RKO (cell line): ENCODE results near the gene RSRC2.
A peak's percentile ranks its signal among the peaks of the same experiment; 100 is the strongest.
"Not testable (repeated sequence)": the region's sequence is repeated elsewhere in the genome, so short reads cannot be mapped to it uniquely, and the experiment has no call there.

Experiments used
- DNase-seq: peaks from one replicate; pipeline ENCODE4 v3.0.0-alpha.2; 2016; ENCODE audit warnings: low spot score

The RSRC2 gene, protein sequence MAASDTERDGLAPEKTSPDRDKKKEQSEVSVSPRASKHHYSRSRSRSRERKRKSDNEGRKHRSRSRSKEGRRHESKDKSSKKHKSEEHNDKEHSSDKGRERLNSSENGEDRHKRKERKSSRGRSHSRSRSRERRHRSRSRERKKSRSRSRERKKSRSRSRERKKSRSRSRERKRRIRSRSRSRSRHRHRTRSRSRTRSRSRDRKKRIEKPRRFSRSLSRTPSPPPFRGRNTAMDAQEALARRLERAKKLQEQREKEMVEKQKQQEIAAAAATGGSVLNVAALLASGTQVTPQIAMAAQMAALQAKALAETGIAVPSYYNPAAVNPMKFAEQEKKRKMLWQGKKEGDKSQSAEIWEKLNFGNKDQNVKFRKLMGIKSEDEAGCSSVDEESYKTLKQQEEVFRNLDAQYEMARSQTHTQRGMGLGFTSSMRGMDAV

DNA sequence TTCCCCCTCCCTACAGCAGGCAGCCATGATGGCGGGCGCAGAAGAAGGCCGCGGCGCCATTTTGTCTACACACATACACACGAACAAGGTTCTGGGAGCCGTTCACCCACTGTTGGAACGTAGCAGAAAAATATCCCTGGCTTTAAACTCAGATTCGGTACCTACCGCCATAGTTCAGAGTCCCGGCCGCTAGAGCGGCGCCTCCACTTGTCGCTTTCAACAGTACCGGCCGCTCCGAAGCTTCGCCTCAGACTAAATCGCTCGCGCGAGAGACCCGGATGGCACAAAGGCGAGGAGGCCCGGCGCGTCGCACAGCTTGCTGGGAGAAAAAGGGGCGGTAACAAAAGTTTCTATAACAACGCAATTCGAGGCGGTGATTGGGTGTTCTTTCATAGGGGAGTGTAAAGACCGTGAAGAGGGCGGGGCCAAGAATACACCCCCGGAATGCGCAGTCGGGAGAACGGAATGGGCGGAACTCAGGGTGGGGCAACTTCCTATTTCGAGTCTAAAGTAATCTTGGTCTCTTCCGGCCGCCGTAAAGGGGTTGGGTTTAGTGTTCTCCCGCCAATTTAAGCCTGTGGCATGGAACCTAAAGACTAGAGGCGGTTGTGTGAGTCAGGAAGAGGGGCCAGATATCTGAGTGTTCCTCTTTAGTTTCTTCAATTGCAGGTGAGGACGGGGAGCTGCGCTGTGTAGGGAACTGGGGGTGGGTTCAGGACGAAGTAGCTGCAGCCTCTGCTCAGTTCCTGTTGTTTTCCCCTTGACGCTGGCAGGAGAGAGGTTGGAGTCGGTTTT lies at the start of gene RSRC2, which contains the start of gene KNTC1:
RSRC2 (minus strand) TSS at position 254 of the 795 bp plus-strand sequence; CDS start at position 171, 83 bp downstream.
KNTC1 (plus strand) TSS at position 567 of the 795 bp plus-strand sequence. CDS start 2,815 bp downstream, outside the sequence.
- DNase-seq: peak; percentile 99

DNA sequence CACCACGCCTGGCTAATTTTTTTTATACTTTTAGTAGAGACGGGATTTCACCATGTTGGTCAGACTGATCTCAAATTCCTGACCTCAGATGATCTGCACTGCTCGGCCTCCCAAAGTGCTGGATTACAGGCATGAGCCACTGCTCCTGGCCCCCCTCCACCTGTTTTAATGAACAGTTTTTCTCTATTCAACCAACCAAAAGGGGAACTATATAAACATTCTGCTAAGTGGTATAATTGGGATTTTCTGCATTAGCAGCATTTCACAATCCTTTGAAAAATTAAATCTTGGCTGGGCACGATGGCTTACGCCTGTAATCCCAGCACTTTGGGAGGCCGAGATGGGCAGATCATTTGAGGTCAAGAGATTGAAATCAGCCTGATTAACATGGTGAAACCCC lies 45.1 kb upstream of the RSRC2 start:
- no peak for DNase-seq

DNA sequence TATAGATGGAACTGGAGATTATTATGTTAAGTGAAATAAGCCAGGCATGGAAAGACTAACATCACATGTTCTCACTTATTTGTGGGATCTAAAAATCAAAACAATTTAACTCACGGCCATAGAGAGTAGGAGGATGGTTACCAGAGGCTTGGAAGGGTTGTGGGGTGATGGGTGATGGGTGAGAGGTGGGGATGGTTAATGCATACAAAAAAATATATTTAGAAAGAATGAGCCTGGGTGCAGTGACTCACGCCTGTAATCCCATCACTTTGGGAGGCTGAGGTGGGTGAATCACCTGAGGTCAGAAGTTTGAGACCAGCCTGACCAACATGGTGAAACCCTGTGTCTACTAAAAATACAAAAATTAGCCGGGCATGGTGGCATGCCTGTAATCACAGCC lies 43.3 kb upstream of the RSRC2 start:
- not testable (repeated sequence) for DNase-seq

DNA sequence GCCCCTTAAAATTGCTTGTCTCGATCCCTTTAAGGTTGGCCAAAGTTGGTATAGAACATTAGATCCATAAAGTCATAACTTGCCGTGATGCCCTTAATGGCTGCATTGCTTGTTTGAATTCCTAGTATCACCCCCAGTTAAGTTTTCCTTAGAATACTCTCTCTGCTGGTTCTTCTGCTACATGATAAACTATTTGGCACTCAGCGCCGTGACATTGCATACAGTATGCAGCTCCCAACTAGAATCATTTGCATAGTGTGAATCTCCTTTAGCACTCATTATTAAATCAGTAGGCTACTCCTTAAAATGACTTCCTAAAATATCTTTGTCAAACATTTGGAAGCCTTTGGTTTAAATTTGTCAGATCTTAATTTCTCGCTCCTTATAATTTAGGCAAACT lies 42.6 kb upstream of the RSRC2 start:
- DNase-seq: no peak

DNA sequence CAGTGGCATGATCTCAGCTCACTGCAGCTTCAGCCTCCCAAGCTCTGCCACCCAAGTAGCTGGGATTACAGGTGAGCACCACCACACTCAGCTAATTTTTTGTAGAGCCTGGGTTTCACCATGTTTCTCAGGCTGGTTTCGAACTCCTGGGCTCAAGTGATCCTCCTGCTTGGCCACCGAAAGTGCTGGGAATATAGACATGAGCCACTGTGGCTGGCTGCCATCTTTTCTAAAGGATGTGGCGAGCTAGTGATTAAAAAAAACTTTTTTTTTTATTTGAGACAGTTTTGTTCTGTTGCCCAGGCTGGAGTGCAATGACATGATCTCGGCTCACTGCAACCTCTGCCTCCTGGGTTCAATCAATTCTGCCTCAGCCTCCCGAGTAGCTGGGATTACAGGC lies 40.1 kb upstream of the RSRC2 start:
- DNase-seq: not testable (repeated sequence)

DNA sequence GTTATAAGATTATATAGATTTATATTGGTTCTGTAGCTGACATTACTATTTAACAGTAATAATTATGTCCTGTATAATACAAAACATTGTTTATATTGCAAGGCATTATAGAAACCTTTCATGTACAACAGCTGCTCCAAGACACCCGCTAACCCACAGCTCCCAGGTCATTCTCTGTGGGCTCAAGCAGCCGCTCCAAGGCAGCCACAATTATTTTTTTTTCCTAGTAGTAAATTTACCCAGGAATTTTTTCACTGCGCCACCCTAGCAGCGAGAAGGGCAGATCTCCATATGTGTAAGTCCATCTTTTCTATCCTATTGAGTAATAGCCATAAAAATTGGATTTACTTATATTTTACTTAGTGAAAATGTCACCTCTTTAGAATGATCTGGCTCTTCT lies 36.6 kb upstream of the RSRC2 start:
- no peak for DNase-seq

DNA sequence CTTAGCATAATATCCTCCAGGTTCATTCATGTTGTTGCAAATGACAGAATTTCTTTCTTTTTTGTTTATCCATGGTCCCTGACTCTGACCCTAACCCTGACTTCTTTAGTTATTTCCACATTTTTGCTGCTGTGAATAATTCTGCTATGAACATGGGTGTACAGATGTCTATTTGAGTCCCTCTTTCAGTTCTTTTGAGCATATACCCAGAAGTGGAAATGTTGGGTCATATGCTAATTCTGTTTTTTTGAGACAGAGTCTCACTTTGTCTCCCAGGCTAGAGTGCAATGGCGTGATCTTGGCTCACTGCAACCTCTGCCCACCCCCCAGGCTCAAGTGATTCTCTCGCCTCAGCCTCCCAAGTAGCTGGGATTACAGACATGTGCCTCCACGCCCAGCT lies 33.4 kb upstream of the RSRC2 start:
- DNase-seq: no peak

DNA sequence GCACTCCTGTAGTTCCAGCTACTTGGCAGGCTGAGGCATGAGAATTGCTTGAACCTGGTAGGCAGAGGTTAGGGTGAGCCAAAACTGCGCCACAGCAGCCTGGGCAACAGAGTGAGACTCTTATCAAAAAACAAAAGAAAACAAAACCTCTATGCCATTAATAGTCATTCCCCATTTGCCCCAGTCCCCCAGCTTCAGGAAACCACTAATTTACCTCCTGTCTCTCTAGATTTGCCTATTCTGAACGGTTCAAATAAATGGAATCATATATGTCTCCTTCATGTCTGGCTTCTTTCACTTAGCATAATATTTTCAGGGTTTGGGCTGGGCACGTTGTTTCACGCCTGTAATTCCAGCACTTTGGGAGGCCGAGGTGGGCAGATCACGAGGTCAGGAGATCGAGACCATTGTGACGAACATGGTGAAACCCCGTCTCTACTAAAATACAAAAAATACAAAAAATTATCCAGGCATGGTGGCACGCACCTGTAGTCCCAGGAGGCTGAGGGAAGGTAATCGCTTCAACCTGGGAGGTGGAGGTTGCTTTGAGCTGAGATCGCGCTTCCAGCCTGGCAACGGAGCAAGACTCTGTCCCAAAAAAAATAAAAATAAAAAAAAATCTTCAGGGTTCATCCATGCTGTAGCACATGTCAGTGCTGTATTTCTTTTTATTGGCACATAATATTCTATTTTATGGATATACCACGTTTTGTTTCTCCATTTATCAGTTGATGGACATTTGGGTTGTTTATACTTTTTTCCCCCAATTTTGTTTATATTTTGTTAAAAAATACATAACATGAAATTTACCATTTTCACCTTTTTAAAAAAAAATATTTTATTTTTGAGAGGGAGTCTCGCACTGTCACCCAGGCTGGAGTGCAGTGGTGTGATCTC lies 32.3 kb upstream of the RSRC2 start:
- no peak for DNase-seq

DNA sequence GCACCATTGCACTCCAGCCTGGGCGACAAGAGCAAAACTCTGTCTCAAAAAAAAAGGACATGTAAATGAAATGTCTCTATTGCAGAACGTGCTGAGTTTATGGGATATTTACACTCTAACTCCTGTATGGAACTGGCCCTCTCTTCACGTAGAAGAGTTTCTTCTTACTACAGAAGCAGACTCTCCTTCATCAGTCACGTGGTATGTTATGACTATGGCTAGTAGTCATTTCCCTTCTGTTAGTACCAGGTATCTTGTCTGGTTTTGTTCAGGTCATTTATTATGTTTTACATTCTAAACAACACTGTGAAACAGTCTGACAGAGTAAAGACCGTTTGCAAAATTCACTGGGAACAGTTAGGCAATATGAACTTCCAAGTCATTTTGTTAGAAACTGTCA lies 20.6 kb upstream of the RSRC2 start:
- DNase-seq: no peak

DNA sequence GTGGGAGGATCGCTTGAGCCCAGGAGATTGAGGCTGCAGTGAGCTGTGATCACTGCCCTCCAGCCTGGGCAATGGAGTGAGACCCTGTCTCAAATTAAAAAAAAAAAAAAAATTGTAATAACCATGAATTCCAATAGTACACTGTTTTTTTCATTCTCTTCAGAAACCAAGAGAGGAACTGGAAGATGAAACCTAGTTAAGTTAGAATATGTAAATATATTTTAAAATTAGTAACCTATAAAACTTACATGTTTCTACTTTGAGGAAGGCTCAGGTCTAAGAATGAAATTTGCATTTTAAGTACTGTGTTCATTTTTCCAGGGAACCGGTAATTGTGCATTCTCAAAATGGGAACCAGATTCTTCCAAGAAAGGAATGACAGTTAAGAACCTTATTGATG lies 19.1 kb upstream of the RSRC2 start:
- no peak for DNase-seq

DNA sequence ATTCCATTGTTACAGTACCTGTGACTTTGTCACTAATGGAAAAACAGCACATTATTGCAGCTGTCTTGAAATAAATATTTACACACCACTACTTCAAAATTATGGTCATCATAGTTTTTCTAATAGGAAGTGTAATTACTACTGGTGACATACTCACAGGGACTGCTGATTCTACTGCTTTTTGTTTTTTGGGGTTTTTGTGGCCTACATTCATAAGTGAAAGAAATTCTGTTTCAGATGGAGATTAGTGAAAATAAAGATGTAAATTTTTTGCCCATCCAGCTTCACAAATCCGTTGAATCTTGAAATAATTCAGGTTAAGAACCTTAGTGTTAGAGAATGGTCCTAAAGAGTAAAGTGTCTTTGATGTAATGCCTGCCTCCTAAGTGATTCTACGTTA lies 17.8 kb upstream of the RSRC2 start:
- no peak for DNase-seq

DNA sequence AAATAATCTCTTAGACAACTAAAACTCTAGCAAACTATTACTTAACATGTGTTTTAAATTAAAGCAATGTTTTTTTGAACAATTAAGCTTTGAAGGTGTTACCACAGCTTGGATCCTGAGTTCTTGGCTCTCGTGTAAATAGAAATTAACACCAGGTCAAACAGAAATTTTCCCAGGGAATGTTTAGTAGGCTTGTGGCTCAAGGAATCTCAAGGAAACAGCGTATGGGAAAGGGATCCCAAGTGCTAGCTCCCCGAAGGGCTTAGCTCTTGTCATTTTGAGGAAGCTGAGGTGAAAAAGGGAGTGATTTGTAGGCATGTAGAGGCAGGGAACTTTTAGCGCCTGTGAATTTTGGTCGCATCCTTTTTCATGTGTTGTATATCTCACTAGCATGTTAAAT lies 11.8 kb upstream of the RSRC2 start:
- no peak for DNase-seq

DNA sequence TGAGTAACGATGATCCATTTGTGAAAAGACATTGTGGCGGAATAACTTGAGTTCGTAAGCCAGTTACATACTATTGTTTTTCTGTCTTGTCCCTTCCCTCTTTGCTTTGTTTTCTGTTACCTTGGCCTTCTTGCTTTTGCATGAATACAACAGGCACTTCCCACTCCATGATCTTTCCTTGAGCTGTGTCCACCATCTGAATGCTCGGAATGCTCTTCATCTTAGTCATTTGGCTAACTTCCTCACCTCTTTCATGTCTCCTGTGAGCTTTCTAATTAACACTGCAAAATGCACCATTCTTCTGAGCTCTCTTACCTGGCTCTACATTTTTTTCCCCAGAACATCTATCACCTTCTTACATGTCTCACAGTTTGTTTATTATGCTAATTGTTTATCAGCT lies 10.3 kb upstream of the RSRC2 start:
- no peak for DNase-seq

DNA sequence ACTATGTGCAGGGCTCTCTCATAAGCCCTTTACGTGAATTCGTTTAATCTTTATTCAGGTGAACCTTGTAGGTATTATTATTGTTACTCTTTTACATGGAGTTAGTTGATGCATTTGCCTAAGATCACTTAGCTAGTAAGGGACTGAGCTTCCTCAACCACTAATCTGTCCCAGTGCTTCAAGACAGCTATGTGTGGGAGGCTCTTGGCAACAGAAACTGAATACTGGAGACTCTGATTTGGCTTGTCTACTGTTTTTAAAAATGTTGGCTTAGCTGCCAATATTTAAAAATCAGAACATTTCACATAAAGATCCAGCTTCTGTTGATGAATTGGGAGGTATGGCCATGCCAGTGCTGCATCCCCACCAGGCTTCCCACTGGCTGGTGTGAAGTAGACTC lies 7.1 kb upstream of the RSRC2 start:
- no peak for DNase-seq

DNA sequence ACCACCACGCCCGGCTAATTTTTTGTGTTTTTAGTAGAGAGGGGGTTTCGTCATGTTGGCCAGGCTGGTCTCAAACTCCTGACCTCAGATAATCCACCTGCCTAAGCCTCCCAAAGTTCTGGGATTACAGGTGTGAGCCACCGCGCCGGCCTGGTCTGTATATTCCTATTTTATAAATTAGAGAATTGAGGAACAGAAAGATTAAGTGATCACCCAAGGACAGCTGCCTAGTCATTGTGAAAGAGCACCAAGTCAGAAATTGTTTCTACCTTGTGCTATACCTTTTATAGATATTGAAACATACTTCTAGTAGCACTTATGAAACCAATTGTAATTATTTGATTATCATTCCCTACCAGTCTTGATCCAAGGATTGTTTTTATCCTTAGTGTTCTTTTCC lies 2.3 kb upstream of the RSRC2 start:
- DNase-seq: no peak

DNA sequence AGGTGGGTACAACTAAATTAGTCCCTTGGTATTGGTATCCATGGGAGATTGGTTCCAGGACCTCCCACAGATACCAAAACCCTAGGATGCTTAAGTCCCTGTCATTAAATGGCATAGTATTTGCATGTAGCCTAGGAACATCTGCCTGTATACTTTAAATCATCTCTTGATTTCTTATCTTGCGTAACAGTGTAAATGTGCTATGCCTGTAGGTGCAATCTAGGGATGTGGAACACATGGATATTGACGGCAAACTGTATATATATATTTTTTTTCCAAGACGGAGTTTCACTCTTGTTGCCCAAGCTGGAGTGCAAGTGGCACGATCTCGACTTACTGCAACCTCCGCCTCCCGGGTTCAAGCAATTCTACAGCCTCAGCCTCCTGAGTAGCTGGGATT lies 1.8 kb upstream of the RSRC2 start:
- DNase-seq: no peak

DNA sequence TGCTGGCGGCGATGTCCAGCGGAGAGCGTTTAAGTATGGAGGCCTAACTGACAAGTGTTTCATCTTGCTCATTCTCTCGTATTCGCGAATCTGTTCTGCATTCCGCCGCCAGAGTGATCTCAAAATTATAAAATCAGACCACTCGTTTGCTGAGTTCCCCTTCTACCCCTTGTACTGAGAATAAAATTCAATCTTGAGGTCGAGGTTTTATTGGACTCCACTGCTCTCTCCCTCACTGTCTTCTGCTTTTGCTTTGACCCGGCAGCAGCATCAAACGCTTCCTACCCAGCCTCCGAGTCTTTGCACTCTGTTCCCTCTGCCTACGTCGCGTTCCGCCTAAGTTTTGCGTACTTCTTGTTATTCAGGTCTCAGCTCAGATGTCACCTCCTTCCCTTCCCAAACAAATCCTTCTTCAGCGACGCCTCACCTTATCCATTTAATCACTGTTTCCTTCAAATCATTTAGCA lies 775 bp upstream of the RSRC2 start:
- peak; percentile 68 for DNase-seq

DNA sequence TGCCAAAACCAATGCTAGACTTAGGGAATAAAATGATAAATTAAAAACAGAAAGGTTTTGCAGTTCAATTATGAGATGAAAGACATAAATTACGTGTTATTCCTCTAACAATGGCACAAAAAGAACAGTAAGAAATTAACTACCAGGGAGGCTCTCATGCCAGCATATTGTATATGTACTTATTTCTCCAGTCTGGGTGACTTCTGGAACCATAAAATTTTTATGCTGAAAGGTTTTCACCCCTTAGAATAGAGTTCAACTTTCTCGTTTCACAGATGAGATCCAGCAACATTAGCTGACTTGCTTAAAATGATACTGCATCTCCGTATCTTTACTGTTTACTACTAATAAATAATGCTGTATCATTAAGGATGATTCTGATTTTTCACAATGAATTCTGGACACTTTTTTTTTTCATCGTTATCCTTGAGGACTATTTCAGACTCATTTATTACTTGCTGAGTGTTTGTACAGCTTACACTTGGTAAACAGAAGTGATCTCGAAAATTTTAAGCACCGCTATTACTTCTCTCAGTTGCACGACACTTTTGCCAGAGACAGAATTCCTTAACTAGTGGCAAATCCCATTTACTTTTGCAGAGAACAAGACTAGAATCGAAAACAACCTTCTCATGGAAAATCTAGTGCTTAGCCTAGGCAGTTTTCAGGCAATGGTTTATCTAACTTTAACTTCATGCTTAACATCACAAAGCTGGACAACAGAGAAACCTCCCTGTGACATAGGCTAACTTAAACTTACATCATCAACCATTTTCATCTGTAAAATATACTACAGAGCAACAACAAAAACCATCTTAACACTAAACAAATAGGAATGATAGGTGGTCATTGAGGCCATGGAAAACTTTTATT lies 2.7 kb downstream of the RSRC2 start:
- DNase-seq: peak; percentile 32

DNA sequence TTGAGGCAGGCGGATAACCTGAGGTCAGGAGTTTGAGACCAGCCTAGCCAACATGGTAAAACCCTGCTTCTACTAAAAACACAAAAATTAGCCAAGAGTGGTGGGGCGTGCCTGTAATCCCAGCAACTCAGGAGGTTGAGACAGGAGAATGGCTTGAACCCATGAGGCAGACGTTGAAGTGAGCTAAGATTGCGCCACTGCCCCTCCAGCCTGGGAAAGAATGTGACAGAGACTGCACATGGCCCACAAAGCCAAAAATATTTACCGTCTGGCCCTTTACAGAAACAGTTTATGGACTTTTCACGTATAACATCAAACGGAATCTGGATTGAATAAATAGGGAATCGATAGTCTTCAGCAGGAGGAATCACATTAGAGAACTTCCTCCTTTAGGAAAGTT lies 3.5 kb downstream of the RSRC2 start:
- no peak for DNase-seq

DNA sequence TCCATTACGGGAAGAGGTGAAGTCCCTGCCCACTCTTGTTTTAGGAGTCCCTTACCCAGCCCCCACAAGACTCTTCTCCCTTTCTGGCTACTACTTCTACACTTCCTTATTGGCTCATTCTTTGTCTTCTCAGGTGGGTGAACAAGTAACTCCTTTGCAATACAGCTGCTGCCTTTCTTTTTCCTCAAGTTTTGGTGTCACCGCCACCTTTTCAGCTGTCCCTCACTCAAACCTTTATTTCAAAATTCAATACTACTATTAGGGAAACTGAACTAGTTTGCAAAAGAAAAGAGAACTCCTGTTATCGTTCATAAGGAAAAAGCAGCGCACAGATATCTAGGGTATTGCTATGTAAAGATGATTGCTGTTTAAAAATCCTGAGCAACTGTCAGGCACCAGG lies 6.1 kb downstream of the RSRC2 start:
- no peak for DNase-seq

DNA sequence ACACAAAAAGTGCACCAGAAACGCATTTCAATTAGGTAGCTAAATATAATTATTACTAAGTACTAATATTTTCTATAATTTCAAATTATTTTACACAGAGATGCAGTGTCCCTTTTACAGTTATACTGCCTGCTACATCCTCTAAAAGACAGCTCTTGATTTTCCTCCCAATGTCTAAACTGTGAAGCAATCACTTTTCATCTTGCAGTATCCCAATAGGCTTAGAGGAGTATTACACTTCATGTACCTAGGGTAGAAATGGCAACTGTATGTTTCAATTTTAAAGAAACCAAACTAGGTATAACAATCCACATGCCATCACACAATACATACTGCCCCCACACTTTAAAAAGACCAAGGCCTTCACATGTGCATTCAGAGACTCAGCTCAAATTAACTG lies 7.3 kb downstream of the RSRC2 start:
- no peak for DNase-seq
